ENCODE measurements around the gene KBTBD6. TPM values are rescaled to one million over a fixed set of nuclear protein-coding genes. Genes with fewer than 3 reads are reported as not detected.

The KBTBD6 gene
- total RNA-seq, 2 experiments from 2014 or later: 8.3 to 11.1 TPM

DNA sequence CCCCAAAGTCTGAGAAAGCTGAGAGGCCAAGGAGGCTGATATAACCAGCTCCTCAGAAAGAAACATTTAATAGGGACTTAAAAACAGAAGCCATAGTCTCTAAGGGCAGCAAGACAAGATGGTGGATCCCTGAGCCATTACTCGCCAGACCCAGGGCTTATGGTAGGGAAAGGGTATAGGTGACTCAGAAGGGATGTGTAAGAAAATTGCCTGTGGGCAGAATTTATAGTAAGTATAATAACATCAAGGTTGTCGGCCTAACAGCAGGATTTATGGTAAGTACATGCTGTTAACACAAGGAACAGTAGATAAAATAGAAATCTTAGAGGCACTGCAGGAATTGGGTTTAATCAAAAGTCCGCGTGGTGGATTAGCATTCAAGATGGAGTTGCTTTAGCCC, 14.7 kb downstream of the KBTBD6 start:
- H3K9me2 ChIP-seq (ENCODE audit: insufficient read depth, low read length): no peaks in the 10 kb centered on the region
- intact Hi-C loops (cut with micrococcal nuclease; ENCODE audit: unreplicated experiment): no loop called here
- no peaks in the 10 kb centered on the region for H3K9me3 ChIP-seq (ENCODE audit: low read length)
- TF ChIP-seq CTCF (conservative IDR thresholded peaks at IDR 0.05; ENCODE audit: low read length) (no peak), EZH2phosphoT487 (IDR thresholded peaks at IDR 0.05; ENCODE audit: borderline replicate concordance, low read depth, low read length) (no peak)
- POLR2A ChIA-PET: interaction anchor here (1.4 kb wide), 1 partner anchor 11 kb away, joined by 4 read pairs; no protein-coding TSS in a partner anchor
- BruUV-seq (replicated peaks): no TSS peak
- no peak overlapping the region for H2AFZ ChIP-seq (ENCODE audit: low read length)
- no peak overlapping the region for H3K4me2 ChIP-seq (ENCODE audit: low read length)
- no peak for DNase-seq (ENCODE audit: low spot score)
- H3K27ac ChIP-seq (ENCODE audit: low read depth, low read length, poor library complexity, severe bottlenecking): no peak overlapping the region
- H3K79me2 ChIP-seq (ENCODE audit: insufficient read depth, low read depth, low read length): no peaks in the 10 kb centered on the region
- H3K36me3 ChIP-seq (ENCODE audit: insufficient read depth, low read length): no peaks in the 10 kb centered on the region
- H4K20me1 ChIP-seq (ENCODE audit: insufficient read depth, low read length): no peaks in the 10 kb centered on the region
- no peak overlapping the region for H3K4me3 ChIP-seq (ENCODE audit: low read depth, low read length, poor library complexity, severe bottlenecking)
- H3K4me1 ChIP-seq (ENCODE audit: insufficient read depth, low read length, poor library complexity, severe bottlenecking): no peaks in the 10 kb centered on the region
- CTCF ChIA-PET (ENCODE audit: unreplicated experiment): no interaction called here

DNA sequence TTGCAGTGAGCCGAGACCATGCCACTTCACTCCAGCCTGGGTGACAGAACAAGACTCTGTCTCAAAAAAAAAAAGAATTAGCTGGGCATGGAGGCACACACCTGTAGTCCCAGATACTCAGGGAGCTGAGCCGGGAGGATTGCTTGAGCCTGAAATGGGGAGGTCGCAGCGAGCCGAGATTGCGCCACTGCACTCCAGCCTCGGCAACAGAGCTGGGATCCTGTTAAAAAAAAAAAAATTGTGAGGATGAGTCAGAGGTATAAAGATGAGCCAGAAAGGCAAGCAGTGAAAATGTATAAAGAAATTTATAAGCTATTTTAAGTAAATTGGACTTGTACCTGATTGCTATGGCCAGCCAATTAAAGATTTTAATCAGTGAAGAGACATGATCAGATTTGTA, 21.1 kb downstream of the KBTBD6 start:
- Histone ChIP-seq H3K36me3 (ENCODE audit: insufficient read depth, low read length) (no peaks in the 10 kb centered on the region), H3K9me2 (ENCODE audit: insufficient read depth, low read length) (no peaks in the 10 kb centered on the region), H4K20me1 (ENCODE audit: insufficient read depth, low read length) (no peaks in the 10 kb centered on the region), H3K4me1 (ENCODE audit: insufficient read depth, low read length, poor library complexity, severe bottlenecking) (no peaks in the 10 kb centered on the region), H3K4me2 (ENCODE audit: low read length) (no peak overlapping the region), H3K4me3 (ENCODE audit: low read depth, low read length, poor library complexity, severe bottlenecking) (no peak overlapping the region), H3K79me2 (ENCODE audit: insufficient read depth, low read depth, low read length) (no peaks in the 10 kb centered on the region), H2AFZ (ENCODE audit: low read length) (no peak overlapping the region), H3K9me3 (ENCODE audit: low read length) (0 out of 2 replicates have a peak, but pooled peaks cover 6% of the 10 kb centered on the region), H3K27ac (ENCODE audit: low read depth, low read length, poor library complexity, severe bottlenecking) (no peak overlapping the region)
- no peak for DNase-seq (ENCODE audit: low spot score)
- CTCF ChIA-PET (ENCODE audit: unreplicated experiment): no interaction called here
- intact Hi-C loops (cut with micrococcal nuclease; ENCODE audit: unreplicated experiment): no loop called here
- POLR2A ChIA-PET: no interaction called here
- no peak for TF ChIP-seq CTCF (conservative IDR thresholded peaks at IDR 0.05; ENCODE audit: low read length)
- no peak for TF ChIP-seq EZH2phosphoT487 (IDR thresholded peaks at IDR 0.05; ENCODE audit: borderline replicate concordance, low read depth, low read length)
- BruUV-seq (replicated peaks): no TSS peak

DNA sequence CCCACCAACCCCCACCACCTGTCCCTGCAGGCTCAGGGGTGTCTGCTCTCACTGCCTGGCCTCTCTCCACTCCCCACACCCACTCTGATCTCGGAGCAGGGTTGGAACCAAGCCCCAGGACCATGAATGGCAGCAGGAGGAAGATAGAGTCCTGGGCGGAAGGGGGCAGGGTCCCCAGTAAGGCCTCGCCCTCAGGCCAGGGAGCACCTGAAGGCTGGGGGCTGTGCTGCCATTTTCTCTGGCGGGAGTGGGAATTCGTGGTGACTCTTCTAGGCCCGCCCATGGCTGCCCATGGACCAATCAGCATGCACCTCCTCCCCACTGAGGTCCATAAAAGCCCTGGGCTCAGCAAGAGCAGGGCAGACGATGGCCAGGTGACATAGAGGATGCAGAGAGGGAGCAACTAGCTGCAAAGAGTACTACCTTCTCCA, 25.0 kb downstream of the KBTBD6 start:
- ChIA-PET POLR2A (no interaction called here), CTCF (ENCODE audit: unreplicated experiment) (no interaction called here)
- BruUV-seq (replicated peaks): no TSS peak
- H4K20me1 ChIP-seq (ENCODE audit: insufficient read depth, low read length): no peaks in the 10 kb centered on the region
- no peak overlapping the region for H3K4me2 ChIP-seq (ENCODE audit: low read length)
- no peaks in the 10 kb centered on the region for H3K9me2 ChIP-seq (ENCODE audit: insufficient read depth, low read length)
- H3K9me3 ChIP-seq (ENCODE audit: low read length): 0 out of 2 replicates have a peak, but pooled peaks cover 6% of the 10 kb centered on the region
- no peak for DNase-seq (ENCODE audit: low spot score)
- no peak overlapping the region for H3K27ac ChIP-seq (ENCODE audit: low read depth, low read length, poor library complexity, severe bottlenecking)
- H3K79me2 ChIP-seq (ENCODE audit: insufficient read depth, low read depth, low read length): no peaks in the 10 kb centered on the region
- H2AFZ ChIP-seq (ENCODE audit: low read length): no peak overlapping the region
- H3K36me3 ChIP-seq (ENCODE audit: insufficient read depth, low read length): no peaks in the 10 kb centered on the region
- intact Hi-C loops (cut with micrococcal nuclease; ENCODE audit: unreplicated experiment): no loop called here
- no peak overlapping the region for H3K4me3 ChIP-seq (ENCODE audit: low read depth, low read length, poor library complexity, severe bottlenecking)
- no peaks in the 10 kb centered on the region for H3K4me1 ChIP-seq (ENCODE audit: insufficient read depth, low read length, poor library complexity, severe bottlenecking)
- TF ChIP-seq CTCF (conservative IDR thresholded peaks at IDR 0.05; ENCODE audit: low read length): no peak
- no peak for TF ChIP-seq EZH2phosphoT487 (IDR thresholded peaks at IDR 0.05; ENCODE audit: borderline replicate concordance, low read depth, low read length)

Measured in OCI-LY7 (cell line).